ENCODE results near the gene SLC6A3.

Gene SLC6A3

GRCh38 chr5:1472964-1473628 lies 27.9 kb upstream of the SLC6A3 start:
- Histone ChIP-seq H3K4me1 (ENCODE audit: insufficient read depth, low read length) (no peaks in the 10 kb centered on the region), H3K9ac (ENCODE audit: low read depth, low read length) (no peak overlapping the region), H3K9me3 (ENCODE audit: control insufficient read depth, insufficient read depth, low read length) (no peaks in the 10 kb centered on the region), H3K36me3 (ENCODE audit: insufficient read depth, low read length) (peaks cover 25% of the 10 kb centered on the region)

- Histone ChIP-seq H3K9ac (ENCODE audit: low read depth, low read length) (no peak overlapping the region), H3K4me1 (ENCODE audit: insufficient read depth, low read length) (no peaks in the 10 kb centered on the region), H3K9me3 (ENCODE audit: control insufficient read depth, insufficient read depth, low read length) (no peaks in the 10 kb centered on the region), H3K36me3 (ENCODE audit: insufficient read depth, low read length) (peaks cover 21% of the 10 kb centered on the region)
Measured at GRCh38 chr5:1471997-1472963, 27.0 kb upstream of the SLC6A3 start.

GRCh38 chr5:1471240-1471853 lies 26.1 kb upstream of the SLC6A3 start:
- Histone ChIP-seq H3K9me3 (ENCODE audit: control insufficient read depth, insufficient read depth, low read length) (no peaks in the 10 kb centered on the region), H3K4me1 (ENCODE audit: insufficient read depth, low read length) (no peaks in the 10 kb centered on the region), H3K36me3 (ENCODE audit: insufficient read depth, low read length) (peaks cover 15% of the 10 kb centered on the region), H3K9ac (ENCODE audit: low read depth, low read length) (no peak overlapping the region)

GRCh38 chr5:1470762-1471211 lies 25.5 kb upstream of the SLC6A3 start:
- Histone ChIP-seq H3K4me1 (ENCODE audit: insufficient read depth, low read length) (no peaks in the 10 kb centered on the region), H3K9ac (ENCODE audit: low read depth, low read length) (no peak overlapping the region), H3K36me3 (ENCODE audit: insufficient read depth, low read length) (peaks cover 15% of the 10 kb centered on the region), H3K9me3 (ENCODE audit: control insufficient read depth, insufficient read depth, low read length) (no peaks in the 10 kb centered on the region)

GRCh38 chr5:1468629-1469527 lies 23.6 kb upstream of the SLC6A3 start:
- Histone ChIP-seq H3K36me3 (ENCODE audit: insufficient read depth, low read length) (peaks cover 25% of the 10 kb centered on the region), H3K4me1 (ENCODE audit: insufficient read depth, low read length) (no peaks in the 10 kb centered on the region), H3K9ac (ENCODE audit: low read depth, low read length) (no peak overlapping the region), H3K9me3 (ENCODE audit: control insufficient read depth, insufficient read depth, low read length) (no peaks in the 10 kb centered on the region)

GRCh38 chr5:1468247-1468612 lies 23.0 kb upstream of the SLC6A3 start:
- H3K9ac ChIP-seq (ENCODE audit: low read depth, low read length), result no peak overlapping the region
- no peaks in the 10 kb centered on the region for H3K9me3 ChIP-seq (ENCODE audit: control insufficient read depth, insufficient read depth, low read length)
- H3K4me1 ChIP-seq (ENCODE audit: insufficient read depth, low read length), result no peaks in the 10 kb centered on the region
- peaks cover 20% of the 10 kb centered on the region for H3K36me3 ChIP-seq (ENCODE audit: insufficient read depth, low read length)

GRCh38 chr5:1467341-1468246 lies 22.4 kb upstream of the SLC6A3 start:
- no peaks in the 10 kb centered on the region for H3K4me1 ChIP-seq (ENCODE audit: insufficient read depth, low read length)
- no peaks in the 10 kb centered on the region for H3K9me3 ChIP-seq (ENCODE audit: control insufficient read depth, insufficient read depth, low read length)
- no peak overlapping the region for H3K9ac ChIP-seq (ENCODE audit: low read depth, low read length)
- H3K36me3 ChIP-seq (ENCODE audit: insufficient read depth, low read length), result peaks cover 21% of the 10 kb centered on the region

GRCh38 chr5:1466631-1467265 lies 21.5 kb upstream of the SLC6A3 start:
- Histone ChIP-seq H3K9me3 (ENCODE audit: control insufficient read depth, insufficient read depth, low read length) (no peaks in the 10 kb centered on the region), H3K4me1 (ENCODE audit: insufficient read depth, low read length) (no peaks in the 10 kb centered on the region)

GRCh38 chr5:1465966-1466471 lies 20.8 kb upstream of the SLC6A3 start:
- Histone ChIP-seq H3K4me1 (ENCODE audit: insufficient read depth, low read length) (no peaks in the 10 kb centered on the region), H3K9ac (ENCODE audit: low read depth, low read length) (no peak overlapping the region), H3K36me3 (ENCODE audit: insufficient read depth, low read length) (peaks cover 29% of the 10 kb centered on the region), H3K9me3 (ENCODE audit: control insufficient read depth, insufficient read depth, low read length) (no peaks in the 10 kb centered on the region)

More at GRCh38 chr5:1466631-1467265, 21.5 kb upstream of the SLC6A3 start:
- H3K36me3 ChIP-seq (ENCODE audit: insufficient read depth, low read length), result peaks cover 25% of the 10 kb centered on the region
- no peak overlapping the region for H3K9ac ChIP-seq (ENCODE audit: low read depth, low read length)

GRCh38 chr5:1465117-1465516 lies 19.9 kb upstream of the SLC6A3 start:
- Histone ChIP-seq H3K9ac (ENCODE audit: low read depth, low read length) (no peak overlapping the region), H3K36me3 (ENCODE audit: insufficient read depth, low read length) (peaks cover 32% of the 10 kb centered on the region), H3K9me3 (ENCODE audit: control insufficient read depth, insufficient read depth, low read length) (no peaks in the 10 kb centered on the region), H3K4me1 (ENCODE audit: insufficient read depth, low read length) (no peaks in the 10 kb centered on the region)

GRCh38 chr5:1464511-1464910 lies 19.3 kb upstream of the SLC6A3 start:
- Histone ChIP-seq H3K9ac (ENCODE audit: low read depth, low read length) (no peak overlapping the region), H3K9me3 (ENCODE audit: control insufficient read depth, insufficient read depth, low read length) (no peaks in the 10 kb centered on the region), H3K36me3 (ENCODE audit: insufficient read depth, low read length) (peaks cover 31% of the 10 kb centered on the region), H3K4me1 (ENCODE audit: insufficient read depth, low read length) (no peaks in the 10 kb centered on the region)

GRCh38 chr5:1464096-1464446 lies 18.8 kb upstream of the SLC6A3 start:
- Histone ChIP-seq H3K36me3 (ENCODE audit: insufficient read depth, low read length) (peaks cover 33% of the 10 kb centered on the region), H3K4me1 (ENCODE audit: insufficient read depth, low read length) (no peaks in the 10 kb centered on the region), H3K9ac (ENCODE audit: low read depth, low read length) (no peak overlapping the region)

More at GRCh38 chr5:1464096-1464446, 18.8 kb upstream of the SLC6A3 start:
- H3K9me3 ChIP-seq (ENCODE audit: control insufficient read depth, insufficient read depth, low read length), result no peaks in the 10 kb centered on the region

All from ES-I3 (cell line).